HCT116 (cell line): ENCODE measurements around the gene SNTG2. TPM values are rescaled to one million over a fixed set of nuclear protein-coding genes. Genes with fewer than 3 reads are reported as not detected.

Source experiments
- ATAC-seq: fragments of 200-7000 bp; cut with Tn5 transposase; 2 replicates; pipeline ENCODE4 v1.9.1; 2020; ENCODE audit warnings: mild to moderate bottlenecking, moderate library complexity
- BruUV-seq: library from RNA; stranded (reverse); fragments of 400-500 nt; replicated peaks from 2 replicates; lab custom pipeline; 2021; lab: Mats Ljungman, UMichigan
- CTCF ChIA-PET: fragments of 300-600 bp; sonication (Branson Sonifier 250); formaldehyde crosslinking; loops from one replicate; lab custom pipeline; 2021; ENCODE audit warnings: antibody characterized with exemption; lab: Charles Lee
- POLR2A ChIA-PET: fragments of 300-600, 350-600 bp; sonication (Branson Sonifier 250); formaldehyde crosslinking; loops from one replicate; lab custom pipeline; 2021; ENCODE audit warnings: antibody characterized with exemption; lab: Charles Lee
- RAD21 ChIA-PET, 2 experiments: fragments of 300-600 bp; sonication (Branson Sonifier 250); formaldehyde crosslinking; loops; one replicate each; lab custom pipeline; 2023; ENCODE audit warnings: low total read pairs in 2 of 2; ENCODE audit not compliant: uncharacterized antibody in 2 of 2, unreplicated experiment in 2 of 2, low non-redundant PET in 1 of 2; lab: Charles Lee
- DNase-seq: peaks from one replicate; pipeline ENCODE4 v3.0.0-alpha.2; 2010; ENCODE audit warnings: low read depth, low spot score
- H2AFZ ChIP-seq: fragments of 200-600 bp; shearing (Covaris generic), sonication (generic); 2 replicates; pipeline ENCODE4 v1.6.1; 2017; ENCODE audit warnings: low read depth, mixed run types, mixed read lengths, antibody characterized with exemption, low read length; ENCODE audit not compliant: poor library complexity, severe bottlenecking
- H3K27ac ChIP-seq: 2 replicates; pipeline ENCODE4 v1.5.1; 2012; ENCODE audit warnings: low read depth, low read length
- H3K27me3 ChIP-seq: fragments of 200-600 bp; sonication (generic); 2 replicates; pipeline ENCODE4 v1.6.1; 2016; ENCODE audit warnings: mixed run types, low read length, mixed read lengths; ENCODE audit not compliant: insufficient read depth
- H3K36me3 ChIP-seq, 2 experiments: fragments of 200-500 bp in 1 of 2; fragments of 200-600 bp in 1 of 2; sonication (Bioruptor generic) in 1 of 2; sonication (generic) in 1 of 2; 2 replicates each; pipeline versions ENCODE4 v1.5.1 to v1.6.1; 2014 to 2016; ENCODE audit warnings: low read length in 2 of 2, inconsistent platforms in 1 of 2, mixed read lengths in 1 of 2, mixed run types in 1 of 2; ENCODE audit not compliant: insufficient read depth in 2 of 2, control insufficient read depth in 1 of 2
- H3K4me1 ChIP-seq, 2 experiments: fragments of 200-600 bp in 1 of 2; sonication (generic) in 1 of 2; 2 replicates each; pipeline versions ENCODE4 v1.5.1 to v1.6.1; 2012 to 2017; ENCODE audit warnings: low read length in 2 of 2, inconsistent platforms in 1 of 2, mild to moderate bottlenecking in 1 of 2, mixed read lengths in 1 of 2, mixed run types in 1 of 2, moderate library complexity in 1 of 2; ENCODE audit not compliant: insufficient read depth in 2 of 2, control insufficient read depth in 1 of 2
- H3K4me2 ChIP-seq: fragments of 200-600 bp; sonication (generic); 2 replicates; pipeline ENCODE4 v1.6.1; 2017; ENCODE audit warnings: mixed run types, low read length, mixed read lengths
- H3K4me3 ChIP-seq, 2 experiments: fragments of 200-600 bp in 1 of 2; sonication (generic) in 1 of 2; replicated peaks in 1 of 2; 2 replicates each; pipeline ENCODE4 v1.5.1; 2011 to 2016; ENCODE audit warnings: low read length in 2 of 2, control low read depth in 1 of 2, low read depth in 1 of 2, mild to moderate bottlenecking in 1 of 2, mixed read lengths in 1 of 2, mixed run types in 1 of 2
- H3K79me2 ChIP-seq: fragments of 200-600 bp; sonication (generic); 2 replicates; pipeline ENCODE4 v1.6.1; 2017; ENCODE audit warnings: mild to moderate bottlenecking, mixed run types, low read length, moderate library complexity, mixed read lengths; ENCODE audit not compliant: insufficient read depth
- H3K9ac ChIP-seq: fragments of 200-600 bp; sonication (generic); 2 replicates; pipeline ENCODE4 v1.6.1; 2016; ENCODE audit warnings: low read length, mixed read lengths
- H3K9me2 ChIP-seq: fragments of 200-600 bp; sonication (generic), shearing (Covaris generic); 2 replicates; pipeline ENCODE4 v1.6.1; 2017; ENCODE audit warnings: mixed run types, mild to moderate bottlenecking, moderate library complexity; ENCODE audit not compliant: insufficient read depth
- H3K9me3 ChIP-seq, 2 experiments: fragments of 200-500 bp in 1 of 2; fragments of 200-600 bp in 1 of 2; sonication (Bioruptor generic) in 1 of 2; sonication (generic) in 1 of 2; 2 replicates each; pipeline ENCODE4 v1.6.1; 2014 to 2017; ENCODE audit warnings: low read length in 2 of 2, mixed read lengths in 2 of 2, inconsistent platforms in 1 of 2, low read depth in 1 of 2, mild to moderate bottlenecking in 1 of 2, mixed run types in 1 of 2, moderate library complexity in 1 of 2; ENCODE audit not compliant: control insufficient read depth in 1 of 2, insufficient read depth in 1 of 2
- H4K20me1 ChIP-seq: fragments of 200-600 bp; sonication (generic), shearing (Covaris generic); 2 replicates; pipeline ENCODE4 v1.6.1; 2017; ENCODE audit warnings: mixed run types, mild to moderate bottlenecking, moderate library complexity; ENCODE audit not compliant: insufficient read depth
- CEBPB ChIP-seq: IDR thresholded peaks from 2 replicates; pipeline ENCODE4 v1.6.1; 2012; ENCODE audit warnings: low read depth
- EGR1 ChIP-seq: IDR thresholded peaks from 2 replicates; pipeline ENCODE4 v1.6.1; 2012; ENCODE audit warnings: low read depth
- ELF1 ChIP-seq: IDR thresholded peaks from 2 replicates; pipeline ENCODE4 v1.6.1; 2012; ENCODE audit warnings: low read depth, borderline replicate concordance
- EZH2 ChIP-seq: fragments of 200-600 bp; sonication (generic); IDR thresholded peaks from 2 replicates; pipeline ENCODE4 v1.6.1; 2017; ENCODE audit warnings: antibody characterized with exemption, mixed run types
- EZH2phosphoT487 ChIP-seq: fragments of 200-600 bp; IDR thresholded peaks from 2 replicates; pipeline ENCODE4 v1.6.1; 2018; ENCODE audit warnings: antibody characterized with exemption, borderline replicate concordance
- FOSL1 ChIP-seq: IDR thresholded peaks from 2 replicates; pipeline ENCODE4 v1.6.1; 2012; ENCODE audit warnings: low read depth
- JUND ChIP-seq: IDR thresholded peaks from 2 replicates; pipeline ENCODE4 v1.6.1; 2012
- POLR2AphosphoS5 ChIP-seq: IDR thresholded peaks from 2 replicates; pipeline ENCODE4 v1.6.1; 2011; ENCODE audit warnings: mild to moderate bottlenecking, low read depth, low read length, moderate library complexity
- RAD21 ChIP-seq: IDR thresholded peaks from 2 replicates; pipeline ENCODE4 v1.6.1; 2012; ENCODE audit warnings: low read depth, mild to moderate bottlenecking
- SIN3A ChIP-seq: IDR thresholded peaks from 2 replicates; pipeline ENCODE4 v1.6.1; 2012; ENCODE audit warnings: low read depth
- SP1 ChIP-seq: IDR thresholded peaks from 2 replicates; pipeline ENCODE4 v1.6.1; 2012; ENCODE audit warnings: low read depth
- SRF ChIP-seq: IDR thresholded peaks from 2 replicates; pipeline ENCODE4 v1.6.1; 2012; ENCODE audit warnings: low read depth
- TCF7L2 ChIP-seq: IDR thresholded peaks from 2 replicates; pipeline ENCODE4 v1.7.0; 2011; ENCODE audit warnings: borderline replicate concordance, inconsistent platforms; ENCODE audit not compliant: insufficient read depth, insufficient read length; ENCODE audit errors: extremely low read depth
- ZNF274 ChIP-seq: fragments of 200-500 bp; sonication (Bioruptor generic); IDR thresholded peaks from 2 replicates; pipeline ENCODE4 v1.6.1; 2014; ENCODE audit warnings: mild to moderate bottlenecking, low read depth, low read length, inconsistent platforms
- intact Hi-C: fragments of 100-400 bp; cut with micrococcal nuclease; formaldehyde crosslinking; loops from 2 replicates; pipeline ENCODE4 v1.10.0; 2022
- total RNA-seq: library from RNA; stranded (reverse); gene quantifications from one replicate; pipeline ENCODE4 v1.2.1, GENCODE V29; 2021; ENCODE audit not compliant: unreplicated experiment
- TF ChIP-seq, protein P1 (sequence below): IDR thresholded peaks from 2 replicates; pipeline ENCODE4 v1.6.1; 2012; ENCODE audit warnings: low read depth
- TF ChIP-seq, protein P2 (sequence below), 3 experiments: fragments of 200-600 bp in 1 of 3; sonication (generic) in 1 of 3; IDR thresholded peaks in 2 of 3; conservative IDR thresholded peaks in 1 of 3; 2 replicates each; pipeline ENCODE4 v1.5.1; 2012 to 2017; ENCODE audit warnings: low read depth in 2 of 3, low read length in 2 of 3, antibody characterized with exemption in 1 of 3, borderline replicate concordance in 1 of 3, control low read depth in 1 of 3, mild to moderate bottlenecking in 1 of 3, mixed read lengths in 1 of 3, mixed run types in 1 of 3, moderate library complexity in 1 of 3; ENCODE audit not compliant: insufficient read depth in 1 of 3
- TF ChIP-seq, protein P3 (sequence below): IDR thresholded peaks from 2 replicates; pipeline ENCODE4 v1.6.1; 2012

SNTG2 gene
- total RNA-seq, 1 experiment from 2014 or later = not detected

DNA sequence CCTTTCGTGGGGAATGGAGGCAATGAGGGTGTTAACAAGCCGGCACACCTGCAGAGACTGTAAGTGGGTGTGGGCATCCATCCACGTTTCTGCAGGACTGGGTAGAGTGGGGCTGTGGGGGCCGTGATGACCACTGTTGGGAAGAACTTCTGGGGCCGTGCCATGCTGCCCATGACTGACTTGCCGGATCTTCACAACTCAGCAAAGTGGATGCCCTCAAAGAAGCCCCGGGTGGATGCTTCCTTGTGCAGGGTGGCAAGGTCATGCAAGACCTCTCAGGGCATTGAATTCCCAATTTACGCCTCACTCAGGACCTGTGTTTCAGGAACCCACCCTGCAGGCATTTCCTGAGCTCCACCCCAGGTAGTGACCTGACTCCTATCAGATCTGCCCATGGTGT is 319.2 kb downstream of the SNTG2 start:
- H3K4me2 ChIP-seq = no peak overlapping the region
- no TSS peak for BruUV-seq
- H3K79me2 ChIP-seq = no peaks in the 10 kb centered on the region
- no peaks in the 10 kb centered on the region for H3K4me1 ChIP-seq
- H3K27ac ChIP-seq = no peak overlapping the region
- H3K36me3 ChIP-seq = no peaks in the 10 kb centered on the region
- intact Hi-C loops = no loop called here
- ChIA-PET CTCF (no interaction called here), POLR2A (no interaction called here), RAD21 (no interaction called here)
- no peak overlapping the region for H2AFZ ChIP-seq
- no peak for DNase-seq
- no peaks in the 10 kb centered on the region for H3K9me3 ChIP-seq
- H3K27me3 ChIP-seq = peaks cover 3% of the 10 kb centered on the region; the same call in 1 of the 2 replicates
- H3K9me2 ChIP-seq = no peaks in the 10 kb centered on the region
- no peak for ATAC-seq
- H3K4me3 ChIP-seq = no peak overlapping the region
- H3K9ac ChIP-seq = no peak overlapping the region
- TF ChIP-seq ZNF274 (no peak), ELF1 (no peak), TCF7L2 (no peak), SIN3A (no peak), EZH2 (no peak), EZH2phosphoT487 (no peak), SRF (no peak), EGR1 (no peak), JUND (no peak)
- TF ChIP-seq, all 23 proteins: peak for 0
- H4K20me1 ChIP-seq = no peaks in the 10 kb centered on the region; the same call in 1 of the 2 replicates

DNA sequence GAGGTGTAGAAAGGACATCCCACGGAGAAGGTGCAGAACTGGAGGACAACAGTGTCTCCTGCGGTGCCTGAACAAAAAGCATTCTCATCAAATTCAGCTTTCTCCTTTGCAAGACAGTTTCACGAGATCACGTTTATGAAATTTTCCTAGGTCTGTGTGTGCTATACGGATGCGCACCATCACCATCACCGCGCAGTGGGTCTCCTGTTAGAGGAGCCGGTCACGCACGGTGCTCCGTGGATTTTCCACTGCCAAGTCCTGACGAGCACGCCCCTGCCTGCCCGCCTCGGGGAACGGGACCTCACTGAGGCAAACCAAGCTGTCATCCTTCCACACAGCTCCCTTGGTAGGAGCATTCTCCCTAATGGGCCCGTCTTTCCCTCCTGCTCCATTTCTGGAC is 322.2 kb downstream of the SNTG2 start:
- ChIA-PET CTCF (no interaction called here), RAD21 (no interaction called here), POLR2A (no interaction called here)
- Histone ChIP-seq H3K4me2 (no peak overlapping the region), H4K20me1 (no peaks in the 10 kb centered on the region; the same call in 1 of the 2 replicates), H3K27me3 (no peaks in the 10 kb centered on the region; the same call in 1 of the 2 replicates), H3K27ac (no peak overlapping the region), H3K9me2 (no peaks in the 10 kb centered on the region), H3K36me3 (no peaks in the 10 kb centered on the region), H3K9ac (no peak overlapping the region), H3K4me3 (no peak overlapping the region), H3K9me3 (no peaks in the 10 kb centered on the region), H2AFZ (no peak overlapping the region), H3K79me2 (no peaks in the 10 kb centered on the region), H3K4me1 (no peaks in the 10 kb centered on the region)
- intact Hi-C loops = no loop called here
- ATAC-seq = no peak
- no TSS peak for BruUV-seq
- no peak for DNase-seq
- no peak for TF ChIP-seq EGR1
- no peak for TF ChIP-seq SP1
- TF ChIP-seq CEBPB = no peak
- TF ChIP-seq, protein P1, sequence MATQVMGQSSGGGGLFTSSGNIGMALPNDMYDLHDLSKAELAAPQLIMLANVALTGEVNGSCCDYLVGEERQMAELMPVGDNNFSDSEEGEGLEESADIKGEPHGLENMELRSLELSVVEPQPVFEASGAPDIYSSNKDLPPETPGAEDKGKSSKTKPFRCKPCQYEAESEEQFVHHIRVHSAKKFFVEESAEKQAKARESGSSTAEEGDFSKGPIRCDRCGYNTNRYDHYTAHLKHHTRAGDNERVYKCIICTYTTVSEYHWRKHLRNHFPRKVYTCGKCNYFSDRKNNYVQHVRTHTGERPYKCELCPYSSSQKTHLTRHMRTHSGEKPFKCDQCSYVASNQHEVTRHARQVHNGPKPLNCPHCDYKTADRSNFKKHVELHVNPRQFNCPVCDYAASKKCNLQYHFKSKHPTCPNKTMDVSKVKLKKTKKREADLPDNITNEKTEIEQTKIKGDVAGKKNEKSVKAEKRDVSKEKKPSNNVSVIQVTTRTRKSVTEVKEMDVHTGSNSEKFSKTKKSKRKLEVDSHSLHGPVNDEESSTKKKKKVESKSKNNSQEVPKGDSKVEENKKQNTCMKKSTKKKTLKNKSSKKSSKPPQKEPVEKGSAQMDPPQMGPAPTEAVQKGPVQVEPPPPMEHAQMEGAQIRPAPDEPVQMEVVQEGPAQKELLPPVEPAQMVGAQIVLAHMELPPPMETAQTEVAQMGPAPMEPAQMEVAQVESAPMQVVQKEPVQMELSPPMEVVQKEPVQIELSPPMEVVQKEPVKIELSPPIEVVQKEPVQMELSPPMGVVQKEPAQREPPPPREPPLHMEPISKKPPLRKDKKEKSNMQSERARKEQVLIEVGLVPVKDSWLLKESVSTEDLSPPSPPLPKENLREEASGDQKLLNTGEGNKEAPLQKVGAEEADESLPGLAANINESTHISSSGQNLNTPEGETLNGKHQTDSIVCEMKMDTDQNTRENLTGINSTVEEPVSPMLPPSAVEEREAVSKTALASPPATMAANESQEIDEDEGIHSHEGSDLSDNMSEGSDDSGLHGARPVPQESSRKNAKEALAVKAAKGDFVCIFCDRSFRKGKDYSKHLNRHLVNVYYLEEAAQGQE = no peak
- TF ChIP-seq, protein P2, sequence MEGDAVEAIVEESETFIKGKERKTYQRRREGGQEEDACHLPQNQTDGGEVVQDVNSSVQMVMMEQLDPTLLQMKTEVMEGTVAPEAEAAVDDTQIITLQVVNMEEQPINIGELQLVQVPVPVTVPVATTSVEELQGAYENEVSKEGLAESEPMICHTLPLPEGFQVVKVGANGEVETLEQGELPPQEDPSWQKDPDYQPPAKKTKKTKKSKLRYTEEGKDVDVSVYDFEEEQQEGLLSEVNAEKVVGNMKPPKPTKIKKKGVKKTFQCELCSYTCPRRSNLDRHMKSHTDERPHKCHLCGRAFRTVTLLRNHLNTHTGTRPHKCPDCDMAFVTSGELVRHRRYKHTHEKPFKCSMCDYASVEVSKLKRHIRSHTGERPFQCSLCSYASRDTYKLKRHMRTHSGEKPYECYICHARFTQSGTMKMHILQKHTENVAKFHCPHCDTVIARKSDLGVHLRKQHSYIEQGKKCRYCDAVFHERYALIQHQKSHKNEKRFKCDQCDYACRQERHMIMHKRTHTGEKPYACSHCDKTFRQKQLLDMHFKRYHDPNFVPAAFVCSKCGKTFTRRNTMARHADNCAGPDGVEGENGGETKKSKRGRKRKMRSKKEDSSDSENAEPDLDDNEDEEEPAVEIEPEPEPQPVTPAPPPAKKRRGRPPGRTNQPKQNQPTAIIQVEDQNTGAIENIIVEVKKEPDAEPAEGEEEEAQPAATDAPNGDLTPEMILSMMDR (IDR thresholded peaks at IDR 0.05 in 2 of 3, conservative IDR thresholded peaks at IDR 0.05 in 1 of 3; ENCODE audit: borderline replicate concordance in 1 of 3, insufficient read depth in 1 of 3, low read depth in 2 of 3, low read length in 2 of 3) = no peak
- no peak for TF ChIP-seq POLR2AphosphoS5
- TF ChIP-seq SIN3A = no peak
- TF ChIP-seq RAD21 = no peak
- TF ChIP-seq FOSL1 = no peak
- TF ChIP-seq ELF1 = no peak
- TF ChIP-seq, protein P3, sequence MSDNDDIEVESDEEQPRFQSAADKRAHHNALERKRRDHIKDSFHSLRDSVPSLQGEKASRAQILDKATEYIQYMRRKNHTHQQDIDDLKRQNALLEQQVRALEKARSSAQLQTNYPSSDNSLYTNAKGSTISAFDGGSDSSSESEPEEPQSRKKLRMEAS = no peak
- no peak for TF ChIP-seq SRF
